Aorta (tissue), 5 donors: ENCODE results near the gene LY9. TPM values are rescaled to one million over a fixed set of nuclear protein-coding genes. Genes with fewer than 3 reads are reported as not detected.

Experiments
- ATAC-seq: fragments of 200-7000 bp; cut with Tn5 transposase; one replicate; pipeline ENCODE4 v1.9.1; 2022; ENCODE audit warnings: moderate library complexity; ENCODE audit not compliant: low FRiP score
- DNase-seq, 2 donors: peaks; one replicate each; pipeline ENCODE4 v3.0.0-alpha.2; 2020
- H3K27ac ChIP-seq, 2 donors: one replicate each; pipeline ENCODE4 v1.5.1; 2013; ENCODE audit warnings: low read length in 2 of 2, mild to moderate bottlenecking in 2 of 2, moderate library complexity in 2 of 2, control low read depth in 1 of 2, inconsistent platforms in 1 of 2, low read depth in 1 of 2
- H3K27me3 ChIP-seq, 2 donors: one replicate each; pipeline ENCODE4 v1.6.1; 2013; ENCODE audit warnings: control low read depth in 1 of 2, low read length in 1 of 2, mild to moderate bottlenecking in 1 of 2, moderate library complexity in 1 of 2; ENCODE audit not compliant: insufficient read depth in 2 of 2, control insufficient read depth in 1 of 2
- H3K36me3 ChIP-seq, 2 donors: one replicate each; pipeline ENCODE4 v1.6.1; 2013; ENCODE audit warnings: control low read depth in 1 of 2, low read length in 1 of 2, mild to moderate bottlenecking in 1 of 2; ENCODE audit not compliant: insufficient read depth in 2 of 2, control insufficient read depth in 1 of 2
- H3K4me1 ChIP-seq, 2 donors: one replicate each; pipeline ENCODE4 v1.6.1; 2013; ENCODE audit warnings: low read length in 2 of 2, control low read depth in 1 of 2, mild to moderate bottlenecking in 1 of 2, moderate library complexity in 1 of 2; ENCODE audit not compliant: insufficient read depth in 2 of 2, control insufficient read depth in 1 of 2
- H3K4me3 ChIP-seq, 2 donors: one replicate each; pipeline ENCODE4 v1.5.1; 2013; ENCODE audit warnings: low read length in 2 of 2, control low read depth in 1 of 2, mild to moderate bottlenecking in 1 of 2
- H3K9me3 ChIP-seq: one replicate; pipeline ENCODE4 v1.6.1; 2013; ENCODE audit warnings: mild to moderate bottlenecking, low read length; ENCODE audit not compliant: control insufficient read depth
- WGBS, 2 donors: extraction: QIAGEN DNeasy Blood & Tissue Kit; methylation state at CpG; one replicate each; pipeline ENCODE4 v1.1.7; 2013; 5-methylcytosine and 5-hydroxymethylcytosine counted together
- intact Hi-C, 2 donors: fragments of 100-400 bp; cut with DNase I; formaldehyde crosslinking; loops; one replicate each; pipeline versions ENCODE4 v1.14.2 to v1.15.0; 2022
- long read RNA-seq, 2 donors: library from polyadenylated mRNA; unstranded; transcript quantifications; one replicate each; pipeline ENCODE4 v2.0.0, GENCODE V29; 2020 to 2021
- polyA plus RNA-seq, 2 donors: library from polyadenylated mRNA; stranded (reverse); fragments of 200-250 nt; gene quantifications; one replicate each; pipeline ENCODE4 v1.2.3, GENCODE V29; 2013
- total RNA-seq, 2 donors: library from RNA; stranded (reverse); fragmentation: NEBNext Ultra II Directional; extraction: Animal tissue kit (Norgen Biotek cat#: 25700); gene quantifications; one replicate each; pipeline ENCODE4 v1.2.1, GENCODE V29; 2021
- donor health status: healthy with polysubstance abuse.
- donor health status: Bipolar disorder and iron deficiency.
- donor health status: DM: no; HTN: no; CAD: no.
- donor health status: DM: no; HTN: no; CAD: no.
- donor health status: DM: yes; HTN: yes; CAD: no.

LY9 gene, protein sequence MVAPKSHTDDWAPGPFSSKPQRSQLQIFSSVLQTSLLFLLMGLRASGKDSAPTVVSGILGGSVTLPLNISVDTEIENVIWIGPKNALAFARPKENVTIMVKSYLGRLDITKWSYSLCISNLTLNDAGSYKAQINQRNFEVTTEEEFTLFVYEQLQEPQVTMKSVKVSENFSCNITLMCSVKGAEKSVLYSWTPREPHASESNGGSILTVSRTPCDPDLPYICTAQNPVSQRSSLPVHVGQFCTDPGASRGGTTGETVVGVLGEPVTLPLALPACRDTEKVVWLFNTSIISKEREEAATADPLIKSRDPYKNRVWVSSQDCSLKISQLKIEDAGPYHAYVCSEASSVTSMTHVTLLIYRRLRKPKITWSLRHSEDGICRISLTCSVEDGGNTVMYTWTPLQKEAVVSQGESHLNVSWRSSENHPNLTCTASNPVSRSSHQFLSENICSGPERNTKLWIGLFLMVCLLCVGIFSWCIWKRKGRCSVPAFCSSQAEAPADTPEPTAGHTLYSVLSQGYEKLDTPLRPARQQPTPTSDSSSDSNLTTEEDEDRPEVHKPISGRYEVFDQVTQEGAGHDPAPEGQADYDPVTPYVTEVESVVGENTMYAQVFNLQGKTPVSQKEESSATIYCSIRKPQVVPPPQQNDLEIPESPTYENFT
- total RNA-seq (1 to 10 TPM in 1 of 2 donors, under 1 TPM in 1; 0.71 to 1.2 TPM), polyA plus RNA-seq (1 to 10 TPM in 1 of 2 donors, under 1 TPM in 1; 0.10 to 2.0 TPM)
- long read RNA-seq, donor 1, partial matches to known transcripts = 0 of 1 reads
- long read RNA-seq, donor 1, other reads (novel, unspliced or antisense) = 0 of 1 reads
- long read RNA-seq, donor 2, partial matches to known transcripts = 0 of 1 reads
- long read RNA-seq, donor 2, other reads (novel, unspliced or antisense) = 1 of 1 reads

DNA sequence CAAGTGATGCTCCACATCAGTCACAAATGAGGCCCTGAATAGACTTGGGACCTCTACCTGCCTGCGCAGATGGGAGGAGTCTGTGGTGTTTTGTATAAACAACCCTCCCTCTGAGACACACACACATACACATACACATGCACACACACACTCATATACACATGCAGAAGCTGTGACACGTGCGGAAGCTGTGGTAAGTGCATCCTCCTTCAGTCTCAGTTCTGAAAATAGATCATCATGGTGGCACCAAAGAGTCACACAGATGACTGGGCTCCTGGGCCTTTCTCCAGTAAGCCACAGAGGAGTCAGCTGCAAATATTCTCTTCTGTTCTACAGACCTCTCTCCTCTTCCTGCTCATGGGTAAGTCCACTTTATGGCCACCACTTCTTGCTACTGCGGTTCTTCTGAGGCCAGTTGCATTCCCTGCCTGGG, at the start of gene LY9:
LY9 (plus strand) TSS at position 224 of the 433 bp plus-strand sequence; CDS start at position 238, 14 bp downstream.
- Histone ChIP-seq H3K4me1 (no peaks in the 10 kb centered on the region), H3K27ac (no peak within 1 kb of the TSS), H3K27me3 (no peaks in the 10 kb centered on the region), H3K4me3 (no peak within 1 kb of the TSS), H3K9me3 (no peaks in the 10 kb centered on the region), H3K36me3 (no peaks in the 10 kb centered on the region)
- intact Hi-C loops = no loop called here
- ATAC-seq (peak; percentile 22), DNase-seq (peak in 1 of 2 donors; percentile 64)
- WGBS, 2 donors = 91 to 95% methylated on average over 4 of the region's 4 CpGs

DNA sequence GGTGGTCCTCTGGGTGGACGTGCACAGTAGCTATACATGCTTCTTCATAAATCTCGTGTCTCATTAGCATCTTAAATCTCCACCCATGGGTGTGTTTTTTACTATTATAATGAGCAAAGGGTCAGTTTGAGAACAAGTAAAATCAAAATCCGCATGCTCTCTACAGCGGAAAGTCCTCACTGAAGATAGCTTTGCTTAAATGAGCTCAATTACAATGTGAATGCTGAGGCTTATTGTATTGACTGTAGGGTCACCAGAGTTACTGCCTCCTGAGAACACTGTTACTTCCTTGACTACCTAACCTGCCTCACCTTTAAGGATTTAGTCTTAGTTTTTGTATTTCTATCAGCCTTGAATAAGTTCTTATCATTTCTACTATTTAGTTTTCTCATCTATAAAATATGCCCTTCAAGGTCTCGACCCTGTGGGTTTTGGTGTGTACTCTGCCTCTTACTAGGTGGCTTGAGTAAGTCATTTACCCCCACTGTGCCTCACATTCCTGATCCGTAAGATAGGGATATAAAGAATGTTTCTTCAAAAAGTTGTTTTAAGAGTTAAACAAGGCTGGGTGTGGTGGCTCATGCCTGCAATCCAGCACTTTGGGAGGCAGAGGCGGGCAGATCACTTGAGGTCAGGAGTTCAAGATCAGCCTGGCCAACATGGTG, 49.0 kb upstream of the LY9 start:
- Histone ChIP-seq H3K36me3 (no peaks in the 10 kb centered on the region), H3K27me3 (peaks cover 0 to 2% of the 10 kb centered on the region in 2 donors), H3K4me1 (no peaks in the 10 kb centered on the region), H3K4me3 (no peak overlapping the region), H3K27ac (no peak overlapping the region), H3K9me3 (no peaks in the 10 kb centered on the region)
- DNase-seq (no peak), ATAC-seq (no peak)
- intact Hi-C loops = no loop called here
- 78 to 80% methylated on average over 7 of the region's 7 CpGs for WGBS, 2 donors

DNA sequence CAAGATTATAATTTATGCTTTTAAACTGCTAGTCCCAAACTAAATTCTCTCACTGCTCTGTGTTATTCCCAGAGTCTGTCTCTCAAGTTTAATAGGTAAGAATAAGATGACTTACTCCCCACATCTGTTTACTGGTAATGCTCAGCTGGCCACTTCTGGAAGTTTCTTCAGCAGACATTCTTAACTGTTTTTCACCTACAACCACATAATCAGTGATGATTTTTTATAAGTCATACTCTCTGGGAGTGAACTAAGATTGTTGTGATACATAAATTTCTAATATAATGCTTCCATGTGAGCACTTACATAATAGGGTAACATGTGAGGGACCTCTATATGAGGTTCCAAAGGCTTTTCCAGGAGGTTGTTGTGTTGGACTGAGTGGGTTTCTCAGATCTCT, 48.3 kb upstream of the LY9 start:
- no peaks in the 10 kb centered on the region for H3K4me1 ChIP-seq
- no peak for ATAC-seq
- no peaks in the 10 kb centered on the region for H3K36me3 ChIP-seq
- H3K4me3 ChIP-seq = no peak overlapping the region
- H3K27ac ChIP-seq = no peak overlapping the region
- DNase-seq = no peak
- H3K9me3 ChIP-seq = no peaks in the 10 kb centered on the region
- intact Hi-C loops = no loop called here
- H3K27me3 ChIP-seq = peaks cover 0 to 2% of the 10 kb centered on the region in 2 donors

DNA sequence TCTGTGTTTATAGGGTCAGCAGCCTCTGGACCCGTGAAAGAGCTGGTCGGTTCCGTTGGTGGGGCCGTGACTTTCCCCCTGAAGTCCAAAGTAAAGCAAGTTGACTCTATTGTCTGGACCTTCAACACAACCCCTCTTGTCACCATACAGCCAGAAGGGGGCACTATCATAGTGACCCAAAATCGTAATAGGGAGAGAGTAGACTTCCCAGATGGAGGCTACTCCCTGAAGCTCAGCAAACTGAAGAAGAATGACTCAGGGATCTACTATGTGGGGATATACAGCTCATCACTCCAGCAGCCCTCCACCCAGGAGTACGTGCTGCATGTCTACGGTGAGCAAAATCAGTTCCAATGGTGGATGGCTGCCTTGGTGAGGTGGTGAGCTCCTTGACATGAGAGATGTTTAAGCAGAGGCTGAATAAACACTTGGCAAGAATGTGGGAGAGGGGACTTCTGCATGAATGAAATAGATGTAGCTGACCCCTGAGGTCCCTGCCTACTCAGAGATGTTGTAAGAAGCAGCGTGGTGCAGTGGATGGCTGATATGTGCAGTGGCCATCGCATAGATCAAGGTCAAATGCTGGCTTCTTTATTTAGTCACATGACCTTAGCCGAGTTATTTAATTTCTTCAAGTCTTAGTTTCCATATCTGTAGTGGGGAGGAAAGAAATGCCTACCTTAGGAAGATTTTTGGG, 47.6 kb upstream of the LY9 start:
- DNase-seq = no peak
- WGBS, 2 donors = 85 to 89% methylated on average over 10 of the region's 10 CpGs
- H3K27me3 ChIP-seq = peaks cover 0 to 2% of the 10 kb centered on the region in 2 donors
- no peak for ATAC-seq
- H3K4me1 ChIP-seq = no peaks in the 10 kb centered on the region
- no peak overlapping the region for H3K4me3 ChIP-seq
- no peaks in the 10 kb centered on the region for H3K9me3 ChIP-seq
- intact Hi-C loops = no loop called here
- H3K27ac ChIP-seq = no peak overlapping the region
- H3K36me3 ChIP-seq = no peaks in the 10 kb centered on the region

DNA sequence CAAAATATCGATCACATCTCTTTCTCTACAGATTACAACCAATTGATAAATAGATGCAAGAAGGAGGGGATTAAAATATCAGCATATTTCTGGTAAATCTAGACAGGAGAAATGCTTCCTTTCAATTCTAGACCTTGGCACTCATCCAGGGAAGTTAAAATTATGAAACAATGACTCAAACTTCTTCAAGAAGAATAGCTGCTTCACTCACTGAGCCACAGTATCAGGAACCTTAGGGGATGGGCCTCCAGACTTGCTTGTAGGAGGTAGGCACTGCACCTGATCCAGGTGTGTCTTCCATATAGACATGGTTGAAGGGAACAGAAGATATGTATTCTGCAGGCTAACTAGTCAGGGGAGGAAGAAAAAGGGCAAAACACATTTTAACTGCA, 47.1 kb upstream of the LY9 start:
- DNase-seq (no peak), ATAC-seq (no peak)
- H3K27me3 ChIP-seq = peaks cover 0 to 2% of the 10 kb centered on the region in 2 donors
- no peaks in the 10 kb centered on the region for H3K36me3 ChIP-seq
- no peak overlapping the region for H3K27ac ChIP-seq
- H3K9me3 ChIP-seq = no peaks in the 10 kb centered on the region
- no peak overlapping the region for H3K4me3 ChIP-seq
- 97 to 99% methylated on average over 1 of the region's 1 CpG for WGBS, 2 donors
- H3K4me1 ChIP-seq = no peaks in the 10 kb centered on the region
- intact Hi-C loops = no loop called here

DNA sequence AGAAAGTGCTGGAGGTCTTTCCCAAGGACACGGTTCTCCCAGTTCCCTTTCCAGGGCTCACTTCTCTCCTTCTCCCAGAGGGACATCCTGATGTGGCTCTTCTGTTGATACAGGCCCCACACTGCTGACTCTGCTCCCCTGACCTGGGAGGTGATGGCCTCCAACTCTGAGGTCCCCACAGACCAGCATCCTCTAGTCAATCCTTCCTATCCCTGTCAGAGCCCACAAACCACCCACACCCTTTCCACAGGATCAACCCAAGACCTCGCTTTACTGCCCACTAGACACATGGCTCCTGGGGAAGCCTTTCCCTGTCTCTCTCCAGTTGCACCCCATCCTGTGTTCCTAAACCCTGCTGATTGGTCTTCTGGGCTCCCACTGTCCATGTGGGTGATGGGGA, 45.4 kb upstream of the LY9 start:
- Histone ChIP-seq H3K4me1 (no peaks in the 10 kb centered on the region), H3K27me3 (peaks cover 0 to 2% of the 10 kb centered on the region in 2 donors), H3K4me3 (no peak overlapping the region), H3K27ac (no peak overlapping the region), H3K9me3 (no peaks in the 10 kb centered on the region), H3K36me3 (no peaks in the 10 kb centered on the region)
- DNase-seq (no peak), ATAC-seq (no peak)
- intact Hi-C loops = no loop called here
- 86 to 88% methylated on average over 2 of the region's 2 CpGs for WGBS, 2 donors

DNA sequence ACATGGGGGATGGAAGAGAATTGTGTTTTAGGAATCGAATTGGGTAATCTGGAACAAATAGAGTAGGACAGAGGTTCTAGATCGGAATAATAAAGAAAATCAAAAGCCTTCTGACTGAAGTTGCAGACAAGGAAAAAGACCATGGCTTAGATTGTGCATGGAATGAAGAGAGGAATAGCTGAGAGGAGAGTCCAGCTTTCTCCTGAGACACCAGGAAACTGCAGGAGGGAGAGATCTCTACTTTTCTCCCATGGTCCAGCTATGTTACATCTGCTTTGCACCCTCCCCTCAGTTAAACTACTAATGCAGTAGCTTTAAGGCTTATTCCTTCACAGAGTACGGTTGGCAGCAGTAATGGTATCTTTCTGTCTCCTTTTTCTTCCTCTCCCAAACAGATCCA, 43.6 kb upstream of the LY9 start:
- DNase-seq = no peak
- WGBS, 2 donors = 73 to 81% methylated on average over 3 of the region's 3 CpGs
- intact Hi-C loops = no loop called here
- ATAC-seq = no peak
- Histone ChIP-seq H3K27me3 (peaks cover 0 to 2% of the 10 kb centered on the region in 2 donors), H3K27ac (no peak overlapping the region), H3K4me3 (no peak overlapping the region), H3K9me3 (no peaks in the 10 kb centered on the region), H3K4me1 (no peaks in the 10 kb centered on the region), H3K36me3 (no peaks in the 10 kb centered on the region)

DNA sequence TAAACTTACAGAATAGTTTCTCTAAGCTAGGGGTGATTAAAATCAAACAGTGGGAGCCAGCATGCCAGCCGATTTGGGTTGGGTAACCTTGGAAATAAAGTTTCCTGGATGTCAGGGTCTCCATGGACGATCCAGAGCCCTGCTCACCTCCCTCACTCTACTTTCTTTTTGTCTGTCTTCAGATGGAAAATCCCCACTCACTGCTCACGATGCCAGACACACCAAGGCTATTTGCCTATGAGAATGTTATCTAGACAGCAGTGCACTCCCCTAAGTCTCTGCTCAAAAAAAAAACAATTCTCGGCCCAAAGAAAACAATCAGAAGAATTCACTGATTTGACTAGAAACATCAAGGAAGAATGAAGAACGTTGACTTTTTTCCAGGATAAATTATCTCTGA, 43.0 kb upstream of the LY9 start:
- Histone ChIP-seq H3K27ac (no peak overlapping the region), H3K27me3 (peaks cover 0 to 2% of the 10 kb centered on the region in 2 donors), H3K9me3 (no peaks in the 10 kb centered on the region), H3K36me3 (no peaks in the 10 kb centered on the region), H3K4me1 (no peaks in the 10 kb centered on the region), H3K4me3 (no peak overlapping the region)
- WGBS, 2 donors = 16 to 18% methylated on average over 5 of the region's 5 CpGs
- intact Hi-C loops = no loop called here
- no peak for ATAC-seq
- DNase-seq = no peak
